Retinal pigment epithelial cell (primary cell): ENCODE data around the gene ZBTB46.

Source experiments
- DNase-seq: peaks from one replicate; pipeline ENCODE4 v3.0.0-alpha.2; 2010; ENCODE audit warnings: low read depth
- H3K4me3 ChIP-seq: 2 replicates; pipeline ENCODE4 v1.5.1; 2011; ENCODE audit warnings: mild to moderate bottlenecking, low read length, control low read depth, moderate library complexity
- CTCF ChIP-seq: conservative IDR thresholded peaks from 2 replicates; pipeline ENCODE4 v1.5.1; 2011; ENCODE audit warnings: low read depth, low read length, control low read depth, inconsistent platforms

ZBTB46 gene

GRCh38 chr20:63702751-63703470 is 128.2 kb downstream of the ZBTB46 start:
- H3K4me3 ChIP-seq, result no peak overlapping the region
- TF ChIP-seq CTCF, result no peak
- no peak for DNase-seq

- TF ChIP-seq CTCF, result no peak
Measured at GRCh38 chr20:63702036-63702665, 128.9 kb downstream of the ZBTB46 start.

GRCh38 chr20:63701329-63702035 is 129.6 kb downstream of the ZBTB46 start:
- no peak for DNase-seq
- TF ChIP-seq CTCF, result no peak
- no peak overlapping the region for H3K4me3 ChIP-seq

More at GRCh38 chr20:63702036-63702665, 128.9 kb downstream of the ZBTB46 start:
- H3K4me3 ChIP-seq, result no peak overlapping the region
- DNase-seq, result no peak

- no peak for TF ChIP-seq CTCF
Measured at GRCh38 chr20:63701051-63701328, 130.1 kb downstream of the ZBTB46 start.

GRCh38 chr20:63700199-63701050 is 130.6 kb downstream of the ZBTB46 start:
- no peak for TF ChIP-seq CTCF
- H3K4me3 ChIP-seq, result no peak overlapping the region
- no peak for DNase-seq

More at GRCh38 chr20:63701051-63701328, 130.1 kb downstream of the ZBTB46 start:
- no peak for DNase-seq
- no peak overlapping the region for H3K4me3 ChIP-seq

- TF ChIP-seq CTCF, result no peak
- DNase-seq, result no peak
- no peak overlapping the region for H3K4me3 ChIP-seq
Measured at GRCh38 chr20:63699466-63700198, 131.4 kb downstream of the ZBTB46 start.
